Osteoblast (primary cell): ENCODE results near the gene ARFGEF2. TPM values are rescaled to one million over a fixed set of nuclear protein-coding genes. Genes with fewer than 3 reads are reported as not detected.
"Not testable (repeated sequence)": the region's sequence is repeated elsewhere in the genome, so short reads cannot be mapped to it uniquely, and the experiment has no call there.

ENCODE experiments used
- DNase-seq: peaks from one replicate; pipeline ENCODE4 v3.0.0; 2011; ENCODE audit warnings: low spot score, mixed read lengths; ENCODE audit not compliant: insufficient read length; ENCODE audit errors: missing footprints
- H2AFZ ChIP-seq: 2 replicates; pipeline ENCODE4 v1.6.0; 2011; ENCODE audit warnings: mild to moderate bottlenecking, low read length
- H3K27ac ChIP-seq: 2 replicates; pipeline ENCODE4 v1.5.1; 2011; ENCODE audit warnings: mild to moderate bottlenecking, low read depth, low read length, moderate library complexity
- H3K27me3 ChIP-seq: 2 replicates; pipeline ENCODE4 v1.6.0; 2012; ENCODE audit warnings: mild to moderate bottlenecking, control low read depth, inconsistent platforms, low read length, moderate library complexity; ENCODE audit not compliant: insufficient read depth
- H3K36me3 ChIP-seq: 2 replicates; pipeline ENCODE4 v1.5.1; 2011; ENCODE audit warnings: mild to moderate bottlenecking, low read length, control low read depth, moderate library complexity; ENCODE audit not compliant: insufficient read depth
- H3K4me1 ChIP-seq: 2 replicates; pipeline ENCODE4 v1.5.1; 2011; ENCODE audit warnings: mild to moderate bottlenecking, low read length, control low read depth, moderate library complexity; ENCODE audit not compliant: insufficient read depth
- H3K4me2 ChIP-seq: 2 replicates; pipeline ENCODE4 v1.6.0; 2011; ENCODE audit warnings: mild to moderate bottlenecking, low read length; ENCODE audit not compliant: insufficient read depth
- H3K4me3 ChIP-seq: fragments of 200-600 bp; sonication (generic); 3 replicates; pipeline ENCODE4 v1.5.1; 2012; ENCODE audit warnings: mild to moderate bottlenecking, low read length, inconsistent platforms; ENCODE audit not compliant: insufficient read depth
- H3K79me2 ChIP-seq: 2 replicates; pipeline ENCODE4 v1.6.0; 2012; ENCODE audit warnings: mild to moderate bottlenecking, low read length, control low read depth, inconsistent platforms; ENCODE audit not compliant: insufficient read depth
- H3K9me3 ChIP-seq: 2 replicates; pipeline ENCODE4 v1.5.1; 2011; ENCODE audit warnings: low read depth, low read length, control low read depth
- H4K20me1 ChIP-seq: 2 replicates; pipeline ENCODE4 v1.6.0; 2012; ENCODE audit warnings: mild to moderate bottlenecking, low read length, control low read depth; ENCODE audit not compliant: insufficient read depth
- total RNA-seq: library from RNA; depleted of rRNA; stranded (reverse); fragments of >200 nt; gene quantifications from 2 replicates; pipeline ENCODE4 v1.2.3, GENCODE V29; 2012
- TF ChIP-seq, protein P1 (sequence below): IDR thresholded peaks from 2 replicates; pipeline ENCODE4 v1.5.1; 2011; ENCODE audit warnings: mild to moderate bottlenecking, low read depth, low read length, moderate library complexity; ENCODE audit errors: extremely low read depth

Gene ARFGEF2
- total RNA-seq, 1 donor, result 42.0 TPM

GRCh38 chr20:48931527-48932374 lies 10.2 kb downstream of the ARFGEF2 start:
- DNase-seq, result no peak
- no peaks in the 10 kb centered on the region for H3K9me3 ChIP-seq
- H3K27me3 ChIP-seq, result no peaks in the 10 kb centered on the region
- peaks cover 32% of the 10 kb centered on the region for H4K20me1 ChIP-seq
- no peak overlapping the region for H3K4me3 ChIP-seq
- H3K4me1 ChIP-seq, result peaks cover 43% of the 10 kb centered on the region
- TF ChIP-seq, protein P1, sequence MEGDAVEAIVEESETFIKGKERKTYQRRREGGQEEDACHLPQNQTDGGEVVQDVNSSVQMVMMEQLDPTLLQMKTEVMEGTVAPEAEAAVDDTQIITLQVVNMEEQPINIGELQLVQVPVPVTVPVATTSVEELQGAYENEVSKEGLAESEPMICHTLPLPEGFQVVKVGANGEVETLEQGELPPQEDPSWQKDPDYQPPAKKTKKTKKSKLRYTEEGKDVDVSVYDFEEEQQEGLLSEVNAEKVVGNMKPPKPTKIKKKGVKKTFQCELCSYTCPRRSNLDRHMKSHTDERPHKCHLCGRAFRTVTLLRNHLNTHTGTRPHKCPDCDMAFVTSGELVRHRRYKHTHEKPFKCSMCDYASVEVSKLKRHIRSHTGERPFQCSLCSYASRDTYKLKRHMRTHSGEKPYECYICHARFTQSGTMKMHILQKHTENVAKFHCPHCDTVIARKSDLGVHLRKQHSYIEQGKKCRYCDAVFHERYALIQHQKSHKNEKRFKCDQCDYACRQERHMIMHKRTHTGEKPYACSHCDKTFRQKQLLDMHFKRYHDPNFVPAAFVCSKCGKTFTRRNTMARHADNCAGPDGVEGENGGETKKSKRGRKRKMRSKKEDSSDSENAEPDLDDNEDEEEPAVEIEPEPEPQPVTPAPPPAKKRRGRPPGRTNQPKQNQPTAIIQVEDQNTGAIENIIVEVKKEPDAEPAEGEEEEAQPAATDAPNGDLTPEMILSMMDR, result no peak
- H3K36me3 ChIP-seq, result no peaks in the 10 kb centered on the region
- no peak overlapping the region for H2AFZ ChIP-seq
- no peak overlapping the region for H3K4me2 ChIP-seq
- H3K27ac ChIP-seq, result peak overlapping the region; percentile 28
- peaks cover 76% of the 10 kb centered on the region for H3K79me2 ChIP-seq

- Histone ChIP-seq H3K4me2 (peak overlapping the region; percentile 1), H2AFZ (no peak overlapping the region), H3K27me3 (no peaks in the 10 kb centered on the region), H3K4me3 (no peak overlapping the region), H3K9me3 (no peaks in the 10 kb centered on the region), H3K4me1 (peaks cover 43% of the 10 kb centered on the region), H3K27ac (peak overlapping the region; percentile 28), H3K79me2 (peaks cover 76% of the 10 kb centered on the region), H4K20me1 (peaks cover 31% of the 10 kb centered on the region), H3K36me3 (no peaks in the 10 kb centered on the region)
- TF ChIP-seq, protein P1, result no peak
- peak; percentile 85 for DNase-seq
Measured at GRCh38 chr20:48932375-48932941, 10.9 kb downstream of the ARFGEF2 start.

- no peaks in the 10 kb centered on the region for H3K9me3 ChIP-seq
- no peaks in the 10 kb centered on the region for H3K36me3 ChIP-seq
- no peak overlapping the region for H3K4me3 ChIP-seq
- no peak overlapping the region for H2AFZ ChIP-seq
- peaks cover 43% of the 10 kb centered on the region for H3K4me1 ChIP-seq
- no peak overlapping the region for H3K27ac ChIP-seq
- H4K20me1 ChIP-seq, result peaks cover 39% of the 10 kb centered on the region
- no peaks in the 10 kb centered on the region for H3K27me3 ChIP-seq
- H3K79me2 ChIP-seq, result peaks cover 78% of the 10 kb centered on the region
- no peak for DNase-seq
- TF ChIP-seq, protein P1, result no peak
- H3K4me2 ChIP-seq, result peak overlapping the region; percentile 1
Measured at GRCh38 chr20:48933017-48933766, 11.7 kb downstream of the ARFGEF2 start.

DNA sequence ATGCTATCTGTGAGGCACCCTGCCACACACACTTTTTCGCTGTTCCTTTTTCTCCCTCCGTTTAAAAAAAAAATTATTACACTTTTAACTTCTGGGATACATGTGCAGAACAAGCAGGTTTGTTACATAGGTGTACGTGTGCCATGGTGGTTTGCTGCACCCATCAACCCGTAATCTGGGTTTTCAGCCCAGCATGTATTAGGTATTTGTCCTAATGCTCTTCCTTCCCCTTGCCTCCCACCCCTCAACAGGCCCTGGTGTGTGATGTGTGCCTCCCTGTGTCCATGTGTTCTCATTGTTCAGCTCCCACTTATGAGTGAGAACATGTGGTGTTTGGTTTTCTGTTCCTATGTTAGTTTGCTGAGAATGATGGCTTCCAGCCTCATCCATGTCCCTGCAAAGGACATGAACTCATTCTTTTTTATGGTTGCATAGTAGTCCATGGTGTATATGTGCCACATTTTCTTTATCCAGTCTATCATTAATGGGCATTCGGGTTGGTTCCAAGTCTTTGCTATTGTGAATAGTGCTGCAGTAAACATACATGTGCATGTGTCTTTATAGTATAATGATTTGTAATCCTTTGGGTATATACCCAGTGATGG lies 12.9 kb downstream of the ARFGEF2 start:
- H3K36me3 ChIP-seq, H3K27ac ChIP-seq, H3K4me2 ChIP-seq, H3K9me3 ChIP-seq, H3K4me3 ChIP-seq, H2AFZ ChIP-seq, DNase-seq, H3K27me3 ChIP-seq: not testable (repeated sequence)
- H3K4me1 ChIP-seq, result peaks cover 34% of the 10 kb centered on the region
- H3K79me2 ChIP-seq, result peaks cover 79% of the 10 kb centered on the region
- H4K20me1 ChIP-seq, result peaks cover 39% of the 10 kb centered on the region

- H3K79me2 ChIP-seq, result peaks cover 79% of the 10 kb centered on the region
- H2AFZ ChIP-seq, H3K9me3 ChIP-seq, H3K4me2 ChIP-seq, DNase-seq, H3K36me3 ChIP-seq, H3K27me3 ChIP-seq, H3K4me3 ChIP-seq, H3K27ac ChIP-seq: not testable (repeated sequence)
- H3K4me1 ChIP-seq, result peaks cover 29% of the 10 kb centered on the region
- peaks cover 34% of the 10 kb centered on the region for H4K20me1 ChIP-seq
Measured at GRCh38 chr20:48934966-48935365, 13.5 kb downstream of the ARFGEF2 start.

- not testable (repeated sequence) for H3K36me3 ChIP-seq, H3K4me2 ChIP-seq, DNase-seq, H3K9me3 ChIP-seq, H3K27ac ChIP-seq, H3K4me3 ChIP-seq, H3K27me3 ChIP-seq, H2AFZ ChIP-seq
- Histone ChIP-seq H3K4me1 (peaks cover 18% of the 10 kb centered on the region), H4K20me1 (peaks cover 40% of the 10 kb centered on the region), H3K79me2 (peaks cover 79% of the 10 kb centered on the region)
Measured at GRCh38 chr20:48936178-48936577, 14.7 kb downstream of the ARFGEF2 start.
